A549 treated with GW870086 at 1 μM for 4 hours (cell line): ENCODE results near the gene WDR93. TPM values are rescaled to one million over a fixed set of nuclear protein-coding genes. Genes with fewer than 3 reads are reported as not detected.

Experiments
- total RNA-seq: library from RNA; stranded (reverse); fragments of 200-300 nt; extraction: Qiagen RNA extraction; gene quantifications from 5 replicates; pipeline ENCODE4 v1.2.3, GENCODE V29; 2022; ENCODE audit warnings: low read depth

Gene WDR93
- 0.10 to 0.19 TPM (median 0.18 TPM) in 5 replicates for total RNA-seq

GRCh38 chr15:89690276-89691218 is at the start of gene WDR93, which contains the start of gene PEX11A:
Gene WDR93 (plus strand): TSS chr15:89690811. CDS start chr15:89701747, 10,936 bp downstream.
Gene PEX11A (minus strand): TSS chr15:89690754. CDS start chr15:89690632, 122 bp downstream.

DNA sequence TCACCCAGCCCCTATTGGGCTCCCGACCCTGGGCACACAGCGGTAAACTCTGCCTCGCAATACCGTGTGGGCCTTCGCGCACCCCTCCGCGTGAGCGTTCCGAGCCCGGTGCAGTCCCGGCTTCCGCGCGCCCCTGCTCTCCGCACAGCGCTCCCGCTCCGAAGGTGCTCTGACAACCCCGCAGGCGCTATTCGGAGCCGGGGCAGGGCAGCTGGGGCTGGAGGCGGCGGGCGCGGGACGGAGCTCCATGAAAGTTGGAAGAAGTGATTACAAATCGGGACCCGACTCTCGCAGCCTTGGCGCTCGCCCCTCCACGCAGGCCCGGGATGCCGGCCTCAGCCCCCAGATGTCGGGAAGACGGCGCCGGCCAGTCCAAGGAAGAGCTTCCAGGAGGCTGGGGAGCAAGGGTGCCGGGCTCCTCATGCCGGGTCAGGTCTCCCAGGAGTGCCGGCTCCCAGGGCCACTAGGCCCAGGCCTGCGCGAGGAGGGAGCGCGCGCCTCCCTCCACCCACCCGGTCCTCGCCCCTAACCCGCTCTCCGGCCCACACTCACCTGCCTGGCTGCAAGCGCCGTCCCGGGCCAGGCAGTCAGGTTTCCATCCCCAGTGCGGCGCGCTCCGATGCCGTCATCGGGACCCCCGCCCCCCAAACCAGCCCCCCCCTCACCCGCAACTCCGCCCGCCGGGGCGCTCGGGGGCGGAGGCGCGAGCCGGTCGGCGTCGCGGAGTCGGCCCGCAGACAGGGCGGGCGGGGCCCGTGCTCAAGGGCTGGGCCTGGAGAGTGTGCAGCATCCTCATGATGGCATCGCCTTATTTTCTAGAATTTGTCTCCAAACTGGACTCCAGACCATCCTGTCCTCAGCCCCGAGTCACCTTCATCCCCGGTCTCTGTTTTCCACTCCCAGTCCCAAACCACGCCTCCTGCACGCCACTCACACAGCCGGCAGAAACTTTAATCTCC is 35.5 kb upstream of the WDR93 start, which contains the start of gene KIF7:
Gene KIF7 (minus strand): TSS at position 621 of the 959 bp plus-strand sequence. CDS start 2,537 bp downstream, outside the sequence.

DNA sequence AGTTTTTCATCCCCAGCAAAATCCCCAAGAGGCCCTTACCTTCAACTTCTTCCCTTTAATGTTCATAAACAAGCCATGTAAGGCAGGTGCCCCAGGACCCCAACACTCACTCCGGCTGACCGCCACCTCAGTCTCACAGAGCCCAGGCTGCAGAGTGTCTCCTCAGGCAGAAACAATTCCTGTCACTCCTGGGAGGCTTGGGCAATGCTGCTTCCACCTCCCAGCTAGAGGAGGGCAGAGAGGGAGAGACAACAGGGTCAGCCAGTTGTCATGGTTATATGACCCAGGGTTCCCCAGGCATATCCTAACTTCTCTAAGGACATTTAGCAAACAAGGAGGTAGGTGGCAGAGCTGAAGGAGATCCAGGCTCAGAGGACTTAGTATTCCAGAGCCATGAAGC is 11.4 kb upstream of the WDR93 start, which contains the start of gene PLIN1:
Gene PLIN1 (minus strand): TSS at position 156 of the 400 bp plus-strand sequence. CDS start 1,878 bp downstream, outside the sequence.

GRCh38 chr15:89750560-89751542 is 60.2 kb downstream of the WDR93 start, which contains the start of gene MESP1:
Gene MESP1 (minus strand): TSS chr15:89751249. CDS start chr15:89751231, 18 bp downstream.

GRCh38 chr15:89776274-89777072 is 85.9 kb downstream of the WDR93 start, which contains the start of gene MESP2:
Gene MESP2 (plus strand): TSS chr15:89776332. CDS start chr15:89776358, 26 bp downstream.

Other genes with a start within 250 kb of the WDR93 start
- gene RHCG, start 194.2 kb upstream of the WDR93 start, total RNA-seq, result 40.7 to 52.9 TPM (median 46.6 TPM) in 5 replicates
- 10.4 to 14.1 TPM (median 12.1 TPM) in 5 replicates for gene TICRR, start 115.3 kb upstream of the WDR93 start, total RNA-seq
- 3.2 to 5.0 TPM (median 4.3 TPM) in 5 replicates for gene KIF7, start 35.3 kb upstream of the WDR93 start, total RNA-seq
- 0.05 to 0.25 TPM (median 0.13 TPM) in 4 of 5 replicates, not detected in the other for gene PLIN1, start 11.4 kb upstream of the WDR93 start, total RNA-seq
- 8.4 to 10.1 TPM (median 8.8 TPM) in 5 replicates for gene PEX11A, start 57 bp upstream of the WDR93 start, total RNA-seq
- gene MESP1, start 60.4 kb downstream of the WDR93 start, total RNA-seq, result 1.7 to 7.3 TPM (median 5.2 TPM) in 5 replicates
- gene MESP2, start 85.5 kb downstream of the WDR93 start, total RNA-seq, result 0.30 to 0.47 TPM (median 0.41 TPM) in 5 replicates
- gene ANPEP, start 124.0 kb downstream of the WDR93 start, total RNA-seq, result 73.4 to 91.5 TPM (median 77.1 TPM) in 5 replicates
- 35.8 to 75.1 TPM (median 40.8 TPM) in 5 replicates for gene AP3S2, start 203.2 kb downstream of the WDR93 start, total RNA-seq
- gene ARPIN, start 222.1 kb downstream of the WDR93 start, total RNA-seq, result 8.5 to 13.6 TPM (median 12.6 TPM) in 5 replicates